ENCODE results near the gene CABP2. TPM values are rescaled to one million over a fixed set of nuclear protein-coding genes. Genes with fewer than 3 reads are reported as not detected.

The CABP2 gene
- polyA plus RNA-seq, 1 of the 3 experiments (the other 2 are of a cell fraction), result not detected

- TF ChIP-seq ZBTB33 (IDR thresholded peaks at IDR 0.05; ENCODE audit: borderline replicate concordance, low read depth), result no peak
These were observed 25.5 kb downstream of the CABP2 start (continued) for GRCh38 chr11:67497656-67498291.

DNA sequence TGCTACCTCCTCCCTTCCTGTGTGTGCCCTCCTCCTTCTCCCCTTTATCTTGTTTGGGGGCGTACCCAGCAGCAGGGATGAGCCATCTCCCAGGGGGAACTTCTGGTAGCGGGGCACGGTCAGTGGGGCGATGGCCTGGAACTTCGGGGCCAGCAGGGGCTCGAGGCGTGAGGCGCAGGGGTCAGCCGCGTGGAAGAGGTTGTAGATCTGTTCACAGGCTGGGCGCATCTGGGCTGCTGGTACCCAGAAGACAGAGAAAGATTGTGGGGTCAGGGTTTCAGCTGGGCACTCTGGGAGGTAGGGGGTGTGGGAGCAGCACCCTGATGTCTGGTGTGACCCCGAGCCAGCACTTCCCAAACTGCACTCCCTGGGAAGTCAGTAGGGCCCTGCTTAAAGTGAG lies 27.1 kb downstream of the CABP2 start:
- WGBS (ENCODE audit: low lambda C conversion rate), result 100% methylated on average over 11 of the region's 12 CpGs
- H3K4me2 ChIP-seq, result no peak overlapping the region
- no peak overlapping the region for H3K4me3 ChIP-seq (ENCODE audit: low read depth in 2 of 2, low read length in 1 of 2)
- peaks cover 8 to 23% of the 10 kb centered on the region in 2 experiments for H3K36me3 ChIP-seq (replicated peaks in 1 of 2; ENCODE audit: control insufficient read depth in 1 of 2, insufficient read depth in 2 of 2, low read length in 1 of 2)
- ChIA-PET CTCF (no interaction called here), POLR2A (no interaction called here)
- TF ChIP-seq USF1 (IDR thresholded peaks at IDR 0.05; ENCODE audit: borderline replicate concordance, low read depth) (no peak), CHD2 (IDR thresholded peaks at IDR 0.05; ENCODE audit: low read length, partially characterized antibody) (no peak), MXI1 (IDR thresholded peaks at IDR 0.05; ENCODE audit: low read depth, low read length) (no peak), ELF1 (IDR thresholded peaks at IDR 0.05) (no peak), EZH2phosphoT487 (IDR thresholded peaks at IDR 0.05; ENCODE audit: borderline replicate concordance, low read depth) (no peak), SIN3A (IDR thresholded peaks at IDR 0.05; ENCODE audit: borderline replicate concordance, low read depth, low read length) (no peak), RCOR1 (IDR thresholded peaks at IDR 0.05; ENCODE audit: low read length) (no peak), POLR2AphosphoS5 (IDR thresholded peaks at IDR 0.05; ENCODE audit: low read depth, low read length) (no peak), MAX (IDR thresholded peaks at IDR 0.05; ENCODE audit: low read depth) (no peak)
- H3K4me1 ChIP-seq (ENCODE audit: control insufficient read depth in 1 of 2, insufficient read depth in 2 of 2, low read depth in 1 of 2, low read length in 1 of 2), result no peaks in the 10 kb centered on the region
- no peak for DNase-seq
- H3K9me3 ChIP-seq, result no peaks in the 10 kb centered on the region
- H3K27ac ChIP-seq (ENCODE audit: low read depth in 2 of 2, low read length in 1 of 2), result no peak overlapping the region
- H4K20me1 ChIP-seq (ENCODE audit: insufficient read depth), result no peaks in the 10 kb centered on the region
- peaks cover 6% of the 10 kb centered on the region for H3F3A ChIP-seq (replicated peaks; ENCODE audit: insufficient read depth)
- no peak overlapping the region for H3K9ac ChIP-seq
- H3K27me3 ChIP-seq (ENCODE audit: insufficient read depth), result no peaks in the 10 kb centered on the region
- H3K79me2 ChIP-seq (ENCODE audit: insufficient read depth), result no peaks in the 10 kb centered on the region; the same call in 1 of the 2 replicates
- H2AFZ ChIP-seq (ENCODE audit: low read depth), result no peak overlapping the region
- no peaks in the 10 kb centered on the region for H3K9me2 ChIP-seq

- Histone ChIP-seq H3K4me2 (no peak overlapping the region), H2AFZ (ENCODE audit: low read depth) (no peak overlapping the region), H3K4me1 (ENCODE audit: control insufficient read depth in 1 of 2, insufficient read depth in 2 of 2, low read depth in 1 of 2, low read length in 1 of 2) (no peaks in the 10 kb centered on the region), H3K9ac (no peak overlapping the region), H4K20me1 (ENCODE audit: insufficient read depth) (no peaks in the 10 kb centered on the region), H3K36me3 (replicated peaks in 1 of 2; ENCODE audit: control insufficient read depth in 1 of 2, insufficient read depth in 2 of 2, low read length in 1 of 2) (peaks cover under 1 to 30% of the 10 kb centered on the region in 2 experiments), H3F3A (replicated peaks; ENCODE audit: insufficient read depth) (peaks cover 6% of the 10 kb centered on the region), H3K27me3 (ENCODE audit: insufficient read depth) (no peaks in the 10 kb centered on the region), H3K4me3 (ENCODE audit: low read depth in 2 of 2, low read length in 1 of 2) (no peak overlapping the region), H3K27ac (ENCODE audit: low read depth in 2 of 2, low read length in 1 of 2) (no peak overlapping the region), H3K9me3 (no peaks in the 10 kb centered on the region), H3K79me2 (ENCODE audit: insufficient read depth) (no peaks in the 10 kb centered on the region), H3K9me2 (no peaks in the 10 kb centered on the region)
- CTCF ChIA-PET, result no interaction called here
- 100% methylated on average over 7 of the region's 16 CpGs for WGBS (ENCODE audit: low lambda C conversion rate)
- TF ChIP-seq RCOR1 (IDR thresholded peaks at IDR 0.05; ENCODE audit: low read length) (no peak), TCF12 (IDR thresholded peaks at IDR 0.05) (no peak)
- POLR2A ChIA-PET, result no interaction called here
- peak; percentile 34 for DNase-seq
These were observed 27.8 kb downstream of the CABP2 start for GRCh38 chr11:67495234-67496005.
